22Rv1 (cell line): Measurements from ENCODE around the gene CATSPERB.
"Not testable (repeated sequence)": the region's sequence is repeated elsewhere in the genome, so short reads cannot be mapped to it uniquely, and the experiment has no call there.

Source experiments
- H3K27ac ChIP-seq: fragments of 450-650 bp; 2 replicates; pipeline ENCODE4 v1.5.1; 2017
- CTCF ChIP-seq: fragments of 450-650 bp; IDR thresholded peaks from 2 replicates; pipeline ENCODE4 v1.5.1; 2017; ENCODE audit warnings: mild to moderate bottlenecking
- ZFX ChIP-seq: fragments of 450-650 bp; IDR thresholded peaks from 2 replicates; pipeline ENCODE4 v1.6.1; 2017; ENCODE audit warnings: antibody characterized with exemption, borderline replicate concordance

Gene CATSPERB

GRCh38 chr14:91674911-91675310 is 57.0 kb downstream of the CATSPERB start:
- no peak for TF ChIP-seq CTCF
- TF ChIP-seq ZFX, result no peak

GRCh38 chr14:91669867-91670266 is 62.0 kb downstream of the CATSPERB start:
- TF ChIP-seq CTCF (no peak), ZFX (no peak)
- no peak overlapping the region for H3K27ac ChIP-seq

More at GRCh38 chr14:91674911-91675310, 57.0 kb downstream of the CATSPERB start:
- H3K27ac ChIP-seq, result no peak overlapping the region

- H3K27ac ChIP-seq, result not testable (repeated sequence)
Measured at GRCh38 chr14:91667101-91667500, 64.8 kb downstream of the CATSPERB start.

- TF ChIP-seq ZFX (no peak), CTCF (no peak)
- no peak overlapping the region for H3K27ac ChIP-seq
Measured at GRCh38 chr14:91660790-91661189, 71.1 kb downstream of the CATSPERB start.

- H3K27ac ChIP-seq, result no peak overlapping the region
- no peak for TF ChIP-seq CTCF
- no peak for TF ChIP-seq ZFX
Measured at GRCh38 chr14:91654836-91655235, 77.0 kb downstream of the CATSPERB start.

- TF ChIP-seq CTCF, result no peak
- no peak overlapping the region for H3K27ac ChIP-seq
Measured at GRCh38 chr14:91653451-91653850, 78.4 kb downstream of the CATSPERB start.

GRCh38 chr14:91649930-91650329 is 82.0 kb downstream of the CATSPERB start:
- peak; percentile 72 for TF ChIP-seq CTCF
- no peak for TF ChIP-seq ZFX

GRCh38 chr14:91647856-91648255 is 84.0 kb downstream of the CATSPERB start:
- H3K27ac ChIP-seq, result no peak overlapping the region
- TF ChIP-seq CTCF (no peak), ZFX (no peak)

More at GRCh38 chr14:91649930-91650329, 82.0 kb downstream of the CATSPERB start:
- no peak overlapping the region for H3K27ac ChIP-seq
